HG03469 (cell line): ENCODE data around the gene SPO11.

Experiments used
- ATAC-seq: cut with Tn5 transposase; IDR thresholded peaks from one replicate; pipeline ENCODE4 v1.9.1; 2021; ENCODE audit warnings: mild to moderate bottlenecking, moderate library complexity, moderate number of reproducible peaks; ENCODE audit not compliant: unreplicated experiment

Gene SPO11

GRCh38 chr20:57329608-57330221 is at the start of gene SPO11:
SPO11 (plus strand) TSS chr20:57329803; CDS start chr20:57329868, 65 bp downstream.
- ATAC-seq = no peak

GRCh38 chr20:57280221-57280620 is 49.4 kb upstream of the SPO11 start:
- ATAC-seq = no peak

GRCh38 chr20:57281900-57282299 is 47.7 kb upstream of the SPO11 start:
- no peak for ATAC-seq

- no peak for ATAC-seq
These were observed 46.8 kb upstream of the SPO11 start for GRCh38 chr20:57282670-57283361.

GRCh38 chr20:57283860-57284259 is 45.7 kb upstream of the SPO11 start:
- no peak for ATAC-seq

- no peak for ATAC-seq
These were observed 42.4 kb upstream of the SPO11 start for GRCh38 chr20:57287007-57287880.

GRCh38 chr20:57287901-57288300 is 41.7 kb upstream of the SPO11 start:
- no peak for ATAC-seq

GRCh38 chr20:57288651-57289277 is 40.8 kb upstream of the SPO11 start:
- ATAC-seq = no peak

- no peak for ATAC-seq
These were observed 40.0 kb upstream of the SPO11 start for GRCh38 chr20:57289391-57290177.

GRCh38 chr20:57290178-57290484 is 39.5 kb upstream of the SPO11 start:
- no peak for ATAC-seq

GRCh38 chr20:57291003-57291402 is 38.6 kb upstream of the SPO11 start:
- no peak for ATAC-seq

- no peak for ATAC-seq
These were observed 37.9 kb upstream of the SPO11 start for GRCh38 chr20:57291694-57292093.

- ATAC-seq = no peak
These were observed 37.0 kb upstream of the SPO11 start for GRCh38 chr20:57292611-57293010.

GRCh38 chr20:57293995-57294394 is 35.6 kb upstream of the SPO11 start:
- no peak for ATAC-seq

GRCh38 chr20:57294550-57294949 is 35.1 kb upstream of the SPO11 start:
- ATAC-seq = no peak

- ATAC-seq = no peak
These were observed 31.1 kb upstream of the SPO11 start for GRCh38 chr20:57298457-57298856.

- ATAC-seq = no peak
These were observed 28.6 kb upstream of the SPO11 start for GRCh38 chr20:57301026-57301425.

GRCh38 chr20:57306747-57307146 is 22.9 kb upstream of the SPO11 start:
- ATAC-seq = no peak

GRCh38 chr20:57308451-57309271 is 20.9 kb upstream of the SPO11 start:
- ATAC-seq = no peak
